Astrocyte (in vitro differentiated cells and primary cell): ENCODE measurements around the gene CPHXL2. TPM values are rescaled to one million over a fixed set of nuclear protein-coding genes. Genes with fewer than 3 reads are reported as not detected.

Experiments used
- DNase-seq: peaks from one replicate; pipeline ENCODE4 v3.0.0-alpha.2; 2010; ENCODE audit warnings: low read depth
- FAIRE-seq: peaks from 2 replicates; lab custom pipeline; 2011; peaks lifted over from hg19 to GRCh38; lab: Jason Lieb, UNC
- H2AFZ ChIP-seq: 2 replicates; pipeline ENCODE4 v1.6.0; 2012; ENCODE audit warnings: low read depth, low read length, inconsistent platforms
- H3K27ac ChIP-seq: 2 replicates; pipeline ENCODE4 v1.5.1; 2011; ENCODE audit warnings: low read depth, low read length, inconsistent platforms
- H3K27me3 ChIP-seq: 2 replicates; pipeline ENCODE4 v1.6.0; 2011; ENCODE audit warnings: low read length, inconsistent platforms; ENCODE audit not compliant: insufficient read depth
- H3K36me3 ChIP-seq: 2 replicates; pipeline ENCODE4 v1.5.1; 2011; ENCODE audit warnings: low read length, inconsistent platforms; ENCODE audit not compliant: insufficient read depth
- H3K4me1 ChIP-seq: 2 replicates; pipeline ENCODE4 v1.5.1; 2011; ENCODE audit warnings: low read length, inconsistent platforms; ENCODE audit not compliant: insufficient read depth
- H3K4me2 ChIP-seq: 2 replicates; pipeline ENCODE4 v1.6.0; 2012; ENCODE audit warnings: low read length, inconsistent platforms
- H3K4me3 ChIP-seq: 2 replicates; pipeline ENCODE4 v1.5.1; 2011; ENCODE audit warnings: low read depth, mild to moderate bottlenecking, low read length, inconsistent platforms; ENCODE audit not compliant: insufficient read depth
- H3K79me2 ChIP-seq: 2 replicates; pipeline ENCODE4 v1.6.0; 2012; ENCODE audit warnings: mild to moderate bottlenecking, low read length, inconsistent platforms; ENCODE audit not compliant: insufficient read depth
- H3K9ac ChIP-seq: 2 replicates; pipeline ENCODE4 v1.6.0; 2012; ENCODE audit warnings: mild to moderate bottlenecking, low read length, inconsistent platforms
- H3K9me3 ChIP-seq: 2 replicates; pipeline ENCODE4 v1.5.1; 2012; ENCODE audit warnings: low read depth, mild to moderate bottlenecking, low read length, inconsistent platforms; ENCODE audit not compliant: insufficient read depth
- H4K20me1 ChIP-seq: 2 replicates; pipeline ENCODE4 v1.6.0; 2012; ENCODE audit warnings: low read length, inconsistent platforms; ENCODE audit not compliant: insufficient read depth
- H3K27ac Mint-ChIP-seq: one replicate; pipeline ENCODE4 v1.8.0; 2021; ENCODE audit warnings: mild to moderate bottlenecking, mixed read lengths; ENCODE audit not compliant: unreplicated experiment
- H3K27me3 Mint-ChIP-seq: one replicate; pipeline ENCODE4 v1.8.0; 2021; ENCODE audit warnings: low read depth, mixed read lengths; ENCODE audit not compliant: unreplicated experiment
- H3K36me3 Mint-ChIP-seq: one replicate; pipeline ENCODE4 v1.8.0; 2021; ENCODE audit warnings: low read depth, mixed read lengths; ENCODE audit not compliant: unreplicated experiment
- H3K4me1 Mint-ChIP-seq: one replicate; pipeline ENCODE4 v1.8.0; 2021; ENCODE audit warnings: low read depth, mixed read lengths; ENCODE audit not compliant: unreplicated experiment
- H3K4me3 Mint-ChIP-seq: one replicate; pipeline ENCODE4 v1.8.0; 2021; ENCODE audit warnings: mild to moderate bottlenecking, moderate library complexity, mixed read lengths; ENCODE audit not compliant: unreplicated experiment
- H3K9me3 Mint-ChIP-seq: one replicate; pipeline ENCODE4 v1.8.0; 2021; ENCODE audit warnings: mild to moderate bottlenecking, mixed read lengths; ENCODE audit not compliant: unreplicated experiment
- EZH2 ChIP-seq: IDR thresholded peaks from 2 replicates; pipeline ENCODE4 v1.6.1; 2012; ENCODE audit warnings: mild to moderate bottlenecking, low read length, inconsistent platforms; ENCODE audit not compliant: insufficient read depth
- total RNA-seq: library from RNA; stranded (reverse); gene quantifications from 2 replicates; pipeline ENCODE4 v1.2.1, GENCODE V29; 2021
- TF ChIP-seq, protein P1 (sequence below): IDR thresholded peaks from 2 replicates; pipeline ENCODE4 v1.5.1; 2011; ENCODE audit warnings: low read depth, mild to moderate bottlenecking, inconsistent platforms, low read length, moderate library complexity; ENCODE audit not compliant: insufficient read depth

CPHXL2 gene
- total RNA-seq, 1 donor from 2014 or later = not detected

GRCh38 chr16:75702242-75702641 lies 25.4 kb upstream of the CPHXL2 start:
- Histone ChIP-seq H3K27me3 (no peaks in the 10 kb centered on the region), H2AFZ (no peak overlapping the region), H4K20me1 (no peaks in the 10 kb centered on the region), H3K9ac (no peak overlapping the region), H3K9me3 (no peaks in the 10 kb centered on the region), H3K4me2 (no peak overlapping the region), H3K4me3 (no peak overlapping the region), H3K36me3 (no peaks in the 10 kb centered on the region), H3K27ac (no peak overlapping the region), H3K4me1 (no peaks in the 10 kb centered on the region), H3K79me2 (no peaks in the 10 kb centered on the region)
- TF ChIP-seq EZH2 = no peak
- TF ChIP-seq, protein P1, sequence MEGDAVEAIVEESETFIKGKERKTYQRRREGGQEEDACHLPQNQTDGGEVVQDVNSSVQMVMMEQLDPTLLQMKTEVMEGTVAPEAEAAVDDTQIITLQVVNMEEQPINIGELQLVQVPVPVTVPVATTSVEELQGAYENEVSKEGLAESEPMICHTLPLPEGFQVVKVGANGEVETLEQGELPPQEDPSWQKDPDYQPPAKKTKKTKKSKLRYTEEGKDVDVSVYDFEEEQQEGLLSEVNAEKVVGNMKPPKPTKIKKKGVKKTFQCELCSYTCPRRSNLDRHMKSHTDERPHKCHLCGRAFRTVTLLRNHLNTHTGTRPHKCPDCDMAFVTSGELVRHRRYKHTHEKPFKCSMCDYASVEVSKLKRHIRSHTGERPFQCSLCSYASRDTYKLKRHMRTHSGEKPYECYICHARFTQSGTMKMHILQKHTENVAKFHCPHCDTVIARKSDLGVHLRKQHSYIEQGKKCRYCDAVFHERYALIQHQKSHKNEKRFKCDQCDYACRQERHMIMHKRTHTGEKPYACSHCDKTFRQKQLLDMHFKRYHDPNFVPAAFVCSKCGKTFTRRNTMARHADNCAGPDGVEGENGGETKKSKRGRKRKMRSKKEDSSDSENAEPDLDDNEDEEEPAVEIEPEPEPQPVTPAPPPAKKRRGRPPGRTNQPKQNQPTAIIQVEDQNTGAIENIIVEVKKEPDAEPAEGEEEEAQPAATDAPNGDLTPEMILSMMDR = no peak
- H3K9me3 Mint-ChIP-seq = peaks cover 2% of the 10 kb centered on the region
- no peak for FAIRE-seq
- no peaks in the 10 kb centered on the region for H3K27me3 Mint-ChIP-seq
- H3K27ac Mint-ChIP-seq = no peak overlapping the region
- no peak for DNase-seq
- H3K4me3 Mint-ChIP-seq = no peak overlapping the region
- no peaks in the 10 kb centered on the region for H3K36me3 Mint-ChIP-seq
- H3K4me1 Mint-ChIP-seq = peaks cover 3% of the 10 kb centered on the region

- H3K27ac Mint-ChIP-seq = no peak within 1 kb of the TSS
- H3K9ac ChIP-seq = no peak within 1 kb of the TSS
- TF ChIP-seq, protein P1 = no peak
- no peaks in the 10 kb centered on the region for H4K20me1 ChIP-seq
- FAIRE-seq (no peak), DNase-seq (no peak)
- H3K36me3 ChIP-seq = no peaks in the 10 kb centered on the region
- H3K27ac ChIP-seq = no peak within 1 kb of the TSS
- H3K9me3 ChIP-seq = no peaks in the 10 kb centered on the region
- no peaks in the 10 kb centered on the region for H3K4me1 ChIP-seq
- H3K27me3 Mint-ChIP-seq = no peaks in the 10 kb centered on the region
- no peaks in the 10 kb centered on the region for H3K27me3 ChIP-seq
- no peak within 1 kb of the TSS for H2AFZ ChIP-seq
- H3K79me2 ChIP-seq = no peaks in the 10 kb centered on the region
- no peak within 1 kb of the TSS for H3K4me2 ChIP-seq
- peaks cover 3% of the 10 kb centered on the region for H3K4me1 Mint-ChIP-seq
- H3K9me3 Mint-ChIP-seq = no peaks in the 10 kb centered on the region
- H3K4me3 ChIP-seq = no peak within 1 kb of the TSS
- no peak within 1 kb of the TSS for H3K4me3 Mint-ChIP-seq
- H3K36me3 Mint-ChIP-seq = no peaks in the 10 kb centered on the region
Measured at GRCh38 chr16:75701361-75701760, 24.6 kb upstream of the CPHXL2 start, which contains the start of gene DUXB. TSS of gene DUXB (minus strand) at chr16:75701461. CDS start at chr16:75701418, 43 bp downstream.

DNA sequence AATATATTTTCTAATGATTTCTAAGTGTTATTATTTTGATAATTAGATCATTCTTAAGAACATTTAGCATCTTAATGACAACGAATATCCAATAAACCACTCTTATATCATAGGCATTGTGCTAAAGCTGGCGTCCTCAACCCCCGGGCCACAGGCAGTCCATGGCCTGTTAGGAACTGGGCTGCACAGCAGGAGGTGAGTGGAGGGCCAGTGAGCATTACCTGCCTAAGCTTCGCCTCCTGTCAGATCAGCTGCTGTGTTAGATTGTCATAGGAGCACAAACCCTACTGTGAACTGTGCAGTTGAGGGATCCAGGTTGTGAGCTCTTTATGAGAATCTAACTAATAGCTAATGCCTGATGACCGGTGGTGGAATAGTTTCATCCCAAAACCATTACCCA lies 20.8 kb upstream of the CPHXL2 start:
- H3K9me3 ChIP-seq = no peaks in the 10 kb centered on the region
- TF ChIP-seq, protein P1 = no peak
- no peak for TF ChIP-seq EZH2
- Mint-ChIP-seq H3K4me1 (no peaks in the 10 kb centered on the region), H3K27me3 (peaks cover 2% of the 10 kb centered on the region), H3K36me3 (no peaks in the 10 kb centered on the region), H3K9me3 (peaks cover 2% of the 10 kb centered on the region), H3K4me3 (no peak overlapping the region), H3K27ac (no peak overlapping the region)
- no peaks in the 10 kb centered on the region for H3K27me3 ChIP-seq
- H2AFZ ChIP-seq = no peak overlapping the region
- FAIRE-seq (no peak), DNase-seq (no peak)
- H4K20me1 ChIP-seq = no peaks in the 10 kb centered on the region
- no peaks in the 10 kb centered on the region for H3K79me2 ChIP-seq
- H3K27ac ChIP-seq = no peak overlapping the region
- no peak overlapping the region for H3K9ac ChIP-seq
- no peak overlapping the region for H3K4me2 ChIP-seq
- no peaks in the 10 kb centered on the region for H3K4me1 ChIP-seq
- H3K36me3 ChIP-seq = no peaks in the 10 kb centered on the region
- H3K4me3 ChIP-seq = no peak overlapping the region
